HepG2 (cell line): ENCODE measurements around the gene LSM3. TPM values are rescaled to one million over a fixed set of nuclear protein-coding genes. Genes with fewer than 3 reads are reported as not detected.

Experiments
- ATRX ChIP-seq: sonication (generic); formaldehyde crosslinking; IDR thresholded peaks from 2 replicates; pipeline ENCODE4 v1.4.0; 2020; ENCODE audit warnings: missing genetic modification reagents, borderline replicate concordance
- CBX1 ChIP-seq: IDR thresholded peaks from one replicate; pipeline ENCODE4 v1.6.1; 2016; ENCODE audit warnings: antibody characterized with exemption, low read depth
- CTCF ChIP-seq: sonication (generic); formaldehyde crosslinking; IDR thresholded peaks from 2 replicates; pipeline ENCODE4 v1.5.0; 2020; ENCODE audit warnings: mild to moderate bottlenecking, missing genetic modification reagents, moderate library complexity
- MTF2 ChIP-seq: sonication (generic); formaldehyde crosslinking; IDR thresholded peaks from 2 replicates; pipeline ENCODE4 v1.5.0; 2020; ENCODE audit warnings: missing genetic modification reagents, borderline replicate concordance
- NPAS2 ChIP-seq: sonication (generic); formaldehyde crosslinking; IDR thresholded peaks from 2 replicates; pipeline ENCODE4 v1.8.0; 2022; ENCODE audit warnings: mild to moderate bottlenecking, missing genetic modification reagents, borderline replicate concordance
- SKIL ChIP-seq: sonication (generic); formaldehyde crosslinking; IDR thresholded peaks from 2 replicates; pipeline ENCODE4 v1.8.0; 2022; ENCODE audit warnings: missing genetic modification reagents, mild to moderate bottlenecking, moderate library complexity, borderline replicate concordance
- TRAFD1 ChIP-seq: sonication (generic); formaldehyde crosslinking; IDR thresholded peaks from 2 replicates; pipeline ENCODE4 v1.5.1; 2020; ENCODE audit warnings: missing genetic modification reagents, mild to moderate bottlenecking, borderline replicate concordance
- YY1 ChIP-seq: IDR thresholded peaks from 2 replicates; pipeline ENCODE4 v1.6.1; 2011; ENCODE audit warnings: low read length, low read depth, moderate library complexity, mild to moderate bottlenecking; ENCODE audit not compliant: insufficient read depth, insufficient replicate concordance
- ZSCAN20 ChIP-seq: sonication (generic); formaldehyde crosslinking; IDR thresholded peaks from 2 replicates; pipeline ENCODE4 v1.4.0; 2020; ENCODE audit warnings: missing genetic modification reagents, mild to moderate bottlenecking, borderline replicate concordance
- polyA plus RNA-seq, 8 experiments: library from polyadenylated mRNA; depleted of rRNA in 3 of 8; stranded (reverse) in 7 of 8; unstranded in 1 of 8; fragments of >200 nt; fragmentation: Illumina TruSeq in 4 of 8; extraction: Trizol in 4 of 8; gene quantifications; 2 replicates each; pipeline versions ENCODE4 v1.2.1 to v1.2.3, GENCODE V29; 2011 to 2016; ENCODE audit warnings: low read depth in 4 of 8, missing spikeins in 1 of 8, mixed read lengths in 1 of 8; ENCODE audit not compliant: insufficient read depth in 1 of 8
- total RNA-seq, 5 experiments: library from RNA; depleted of rRNA; stranded (reverse); fragments of >200 nt; fragmentation: Illumina TruSeq; extraction: Trizol; gene quantifications; 2 replicates each; pipeline ENCODE4 v1.2.3, GENCODE V29; 2016; ENCODE audit warnings: low read depth in 1 of 5
- TF ChIP-seq, protein P1 (sequence below): sonication (generic); formaldehyde crosslinking; IDR thresholded peaks from 2 replicates; pipeline ENCODE4 v1.4.0; 2020; ENCODE audit warnings: missing genetic modification reagents
- TF ChIP-seq, protein P2 (sequence below): IDR thresholded peaks from 2 replicates; pipeline ENCODE4 v1.6.1; 2016; ENCODE audit warnings: low read depth, control low read depth

Gene LSM3
- total and polyA plus RNA-seq, 2 of the 13 experiments (the other 11 are each of a cell fraction or from before 2014, with no cell fraction given): 5.1 to 19.4 TPM

- TF ChIP-seq, protein P1, sequence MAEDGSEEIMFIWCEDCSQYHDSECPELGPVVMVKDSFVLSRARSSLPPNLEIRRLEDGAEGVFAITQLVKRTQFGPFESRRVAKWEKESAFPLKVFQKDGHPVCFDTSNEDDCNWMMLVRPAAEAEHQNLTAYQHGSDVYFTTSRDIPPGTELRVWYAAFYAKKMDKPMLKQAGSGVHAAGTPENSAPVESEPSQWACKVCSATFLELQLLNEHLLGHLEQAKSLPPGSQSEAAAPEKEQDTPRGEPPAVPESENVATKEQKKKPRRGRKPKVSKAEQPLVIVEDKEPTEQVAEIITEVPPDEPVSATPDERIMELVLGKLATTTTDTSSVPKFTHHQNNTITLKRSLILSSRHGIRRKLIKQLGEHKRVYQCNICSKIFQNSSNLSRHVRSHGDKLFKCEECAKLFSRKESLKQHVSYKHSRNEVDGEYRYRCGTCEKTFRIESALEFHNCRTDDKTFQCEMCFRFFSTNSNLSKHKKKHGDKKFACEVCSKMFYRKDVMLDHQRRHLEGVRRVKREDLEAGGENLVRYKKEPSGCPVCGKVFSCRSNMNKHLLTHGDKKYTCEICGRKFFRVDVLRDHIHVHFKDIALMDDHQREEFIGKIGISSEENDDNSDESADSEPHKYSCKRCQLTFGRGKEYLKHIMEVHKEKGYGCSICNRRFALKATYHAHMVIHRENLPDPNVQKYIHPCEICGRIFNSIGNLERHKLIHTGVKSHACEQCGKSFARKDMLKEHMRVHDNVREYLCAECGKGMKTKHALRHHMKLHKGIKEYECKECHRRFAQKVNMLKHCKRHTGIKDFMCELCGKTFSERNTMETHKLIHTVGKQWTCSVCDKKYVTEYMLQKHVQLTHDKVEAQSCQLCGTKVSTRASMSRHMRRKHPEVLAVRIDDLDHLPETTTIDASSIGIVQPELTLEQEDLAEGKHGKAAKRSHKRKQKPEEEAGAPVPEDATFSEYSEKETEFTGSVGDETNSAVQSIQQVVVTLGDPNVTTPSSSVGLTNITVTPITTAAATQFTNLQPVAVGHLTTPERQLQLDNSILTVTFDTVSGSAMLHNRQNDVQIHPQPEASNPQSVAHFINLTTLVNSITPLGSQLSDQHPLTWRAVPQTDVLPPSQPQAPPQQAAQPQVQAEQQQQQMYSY (CRISPR knock-in tag): no peak
- TF ChIP-seq CBX1 (no peak), ZSCAN20 (CRISPR knock-in tag) (no peak), YY1 (no peak), ATRX (CRISPR knock-in tag) (no peak), MTF2 (CRISPR knock-in tag) (no peak), CTCF (CRISPR knock-in tag) (peak; percentile 64), SKIL (no peak), NPAS2 (CRISPR knock-in tag) (no peak), TRAFD1 (no peak)
- TF ChIP-seq, protein P2, sequence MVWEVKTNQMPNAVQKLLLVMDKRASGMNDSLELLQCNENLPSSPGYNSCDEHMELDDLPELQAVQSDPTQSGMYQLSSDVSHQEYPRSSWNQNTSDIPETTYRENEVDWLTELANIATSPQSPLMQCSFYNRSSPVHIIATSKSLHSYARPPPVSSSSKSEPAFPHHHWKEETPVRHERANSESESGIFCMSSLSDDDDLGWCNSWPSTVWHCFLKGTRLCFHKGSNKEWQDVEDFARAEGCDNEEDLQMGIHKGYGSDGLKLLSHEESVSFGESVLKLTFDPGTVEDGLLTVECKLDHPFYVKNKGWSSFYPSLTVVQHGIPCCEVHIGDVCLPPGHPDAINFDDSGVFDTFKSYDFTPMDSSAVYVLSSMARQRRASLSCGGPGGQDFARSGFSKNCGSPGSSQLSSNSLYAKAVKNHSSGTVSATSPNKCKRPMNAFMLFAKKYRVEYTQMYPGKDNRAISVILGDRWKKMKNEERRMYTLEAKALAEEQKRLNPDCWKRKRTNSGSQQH (CRISPR knock-in tag): no peak
These were observed 37.8 kb downstream of the LSM3 start (continued) for GRCh38 chr3:14216257-14217048.
